A673 (cell line): ENCODE measurements around the gene TSSC4. TPM values are rescaled to one million over a fixed set of nuclear protein-coding genes. Genes with fewer than 3 reads are reported as not detected.

Experiments
- BruUV-seq: library from RNA; stranded (reverse); fragments of 400-500 nt; replicated peaks from 2 replicates; lab custom pipeline; 2021; lab: Mats Ljungman, UMichigan
- CTCF ChIA-PET: fragments of 300-600 bp; sonication (Branson Sonifier 250); formaldehyde crosslinking; loops from one replicate; lab custom pipeline; 2022; ENCODE audit warnings: antibody characterized with exemption; lab: Charles Lee
- POLR2A ChIA-PET: fragments of 300-600 bp; sonication (Branson Sonifier 250); formaldehyde crosslinking; loops from one replicate; lab custom pipeline; 2022; ENCODE audit warnings: antibody characterized with exemption; ENCODE audit not compliant: low non-redundant PET; lab: Charles Lee
- DNase-seq: peaks from one replicate; pipeline ENCODE4 v3.0.0-alpha.2; 2015; ENCODE audit warnings: low spot score
- H3K27ac ChIP-seq: fragments of 200-600 bp; sonication (generic); 2 replicates; pipeline ENCODE4 v1.5.1; 2016; ENCODE audit warnings: mixed run types, low read depth, mild to moderate bottlenecking, mixed read lengths, antibody characterized with exemption, low read length; ENCODE audit not compliant: poor library complexity, severe bottlenecking
- H3K27me3 ChIP-seq: fragments of 200-600 bp; sonication (generic); replicated peaks from 2 replicates; pipeline ENCODE4 v1.6.1; 2017; ENCODE audit warnings: mixed run types, low read depth, mild to moderate bottlenecking, mixed read lengths, antibody characterized with exemption, low read length; ENCODE audit not compliant: insufficient read depth, poor library complexity
- H3K36me3 ChIP-seq: fragments of 200-600 bp; sonication (generic); 2 replicates; pipeline ENCODE4 v1.6.1; 2016; ENCODE audit warnings: mixed run types, mild to moderate bottlenecking, mixed read lengths, antibody characterized with exemption, low read length; ENCODE audit not compliant: insufficient read depth, poor library complexity, severe bottlenecking
- H3K4me1 ChIP-seq: fragments of 200-600 bp; sonication (generic); 2 replicates; pipeline ENCODE4 v1.6.1; 2017; ENCODE audit warnings: mixed run types, mild to moderate bottlenecking, mixed read lengths, antibody characterized with exemption, low read length; ENCODE audit not compliant: insufficient read depth, poor library complexity, severe bottlenecking
- H3K4me3 ChIP-seq: fragments of 200-600 bp; sonication (generic); 2 replicates; pipeline ENCODE4 v1.5.1; 2016; ENCODE audit warnings: low read depth, mixed run types, mild to moderate bottlenecking, mixed read lengths, low read length; ENCODE audit not compliant: poor library complexity, severe bottlenecking
- H3K9me3 ChIP-seq: fragments of 200-600 bp; sonication (generic); 2 replicates; pipeline ENCODE4 v1.6.1; 2016; ENCODE audit warnings: mixed run types, low read depth, mild to moderate bottlenecking, mixed read lengths, antibody characterized with exemption, low read length; ENCODE audit not compliant: poor library complexity, severe bottlenecking
- EZH2 ChIP-seq: fragments of 200-600 bp; sonication (generic); IDR thresholded peaks from 2 replicates; pipeline ENCODE4 v1.6.1; 2017; ENCODE audit warnings: borderline replicate concordance, low read depth, mild to moderate bottlenecking, mixed read lengths, antibody characterized with exemption, low read length; ENCODE audit not compliant: poor library complexity, severe bottlenecking
- intact Hi-C: fragments of 100-400 bp; cut with micrococcal nuclease; formaldehyde crosslinking; loops from one replicate; pipeline ENCODE4 v1.10.0; 2022; ENCODE audit not compliant: unreplicated experiment
- total RNA-seq: library from RNA; stranded (reverse); gene quantifications from 2 replicates; pipeline ENCODE4 v1.2.3, GENCODE V29; 2021
- TF ChIP-seq, protein P1 (sequence below): fragments of 300-800, 200-600 bp; sonication (generic); conservative IDR thresholded peaks from 2 replicates; pipeline ENCODE4 v1.5.1; 2017; ENCODE audit warnings: low read depth, mild to moderate bottlenecking, antibody characterized with exemption, low read length, moderate library complexity, mixed read lengths

Gene TSSC4
- total RNA-seq, 1 experiment from 2014 or later = 46.8 TPM

DNA sequence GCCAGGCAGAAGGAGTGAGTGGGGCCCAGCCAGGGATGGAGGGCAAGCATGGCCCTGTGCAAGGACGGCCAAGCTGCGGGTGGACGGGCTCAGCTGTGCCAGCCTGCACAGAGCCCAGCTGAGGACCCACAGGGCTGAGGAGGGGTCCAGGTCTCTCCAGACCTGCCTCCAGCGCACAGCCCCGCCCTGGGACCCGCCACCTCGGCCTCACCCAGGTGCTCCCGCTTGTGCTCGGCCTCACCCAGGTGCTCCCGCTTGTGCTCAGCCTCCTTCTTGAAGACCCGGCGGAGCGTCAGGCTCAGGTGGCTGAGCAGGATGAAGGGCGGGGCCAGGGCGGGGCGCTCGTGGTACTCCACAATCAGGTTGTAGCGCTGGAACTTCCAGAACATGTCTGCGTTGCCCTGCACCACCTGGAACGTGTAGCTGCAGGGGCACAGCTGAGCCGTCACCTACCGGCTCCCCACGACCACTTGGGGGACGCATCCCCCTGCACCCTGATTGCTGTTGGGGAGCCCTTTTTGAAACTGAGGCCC is 6.4 kb downstream of the TSSC4 start:
- CTCF ChIA-PET = no interaction called here

DNA sequence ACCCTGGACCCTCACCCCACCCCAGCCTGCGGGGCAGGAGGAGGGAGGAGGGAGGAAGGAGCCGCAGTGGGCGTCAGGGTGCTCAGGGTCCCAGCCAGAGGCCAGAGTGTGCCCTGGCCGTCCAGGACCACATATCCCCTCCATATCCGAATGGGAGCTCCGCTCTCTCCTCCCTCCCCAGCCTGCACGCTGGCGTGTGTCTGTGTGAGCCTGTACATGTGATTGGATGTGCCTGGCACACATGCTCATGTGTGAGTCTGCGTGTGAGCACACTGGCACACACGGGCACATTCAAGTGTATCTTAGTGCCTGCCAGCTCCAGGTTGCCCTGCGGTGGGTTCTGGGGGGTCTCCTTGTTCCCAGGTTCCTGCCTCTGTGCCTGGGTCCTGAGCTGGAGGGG is 8.1 kb downstream of the TSSC4 start:
- Histone ChIP-seq H3K9me3 (no peaks in the 10 kb centered on the region), H3K4me3 (no peak overlapping the region), H3K4me1 (no peaks in the 10 kb centered on the region), H3K27ac (no peak overlapping the region), H3K36me3 (no peaks in the 10 kb centered on the region), H3K27me3 (no peaks in the 10 kb centered on the region)
- POLR2A ChIA-PET = no interaction called here
- CTCF ChIA-PET = no interaction called here
- TF ChIP-seq, protein P1, sequence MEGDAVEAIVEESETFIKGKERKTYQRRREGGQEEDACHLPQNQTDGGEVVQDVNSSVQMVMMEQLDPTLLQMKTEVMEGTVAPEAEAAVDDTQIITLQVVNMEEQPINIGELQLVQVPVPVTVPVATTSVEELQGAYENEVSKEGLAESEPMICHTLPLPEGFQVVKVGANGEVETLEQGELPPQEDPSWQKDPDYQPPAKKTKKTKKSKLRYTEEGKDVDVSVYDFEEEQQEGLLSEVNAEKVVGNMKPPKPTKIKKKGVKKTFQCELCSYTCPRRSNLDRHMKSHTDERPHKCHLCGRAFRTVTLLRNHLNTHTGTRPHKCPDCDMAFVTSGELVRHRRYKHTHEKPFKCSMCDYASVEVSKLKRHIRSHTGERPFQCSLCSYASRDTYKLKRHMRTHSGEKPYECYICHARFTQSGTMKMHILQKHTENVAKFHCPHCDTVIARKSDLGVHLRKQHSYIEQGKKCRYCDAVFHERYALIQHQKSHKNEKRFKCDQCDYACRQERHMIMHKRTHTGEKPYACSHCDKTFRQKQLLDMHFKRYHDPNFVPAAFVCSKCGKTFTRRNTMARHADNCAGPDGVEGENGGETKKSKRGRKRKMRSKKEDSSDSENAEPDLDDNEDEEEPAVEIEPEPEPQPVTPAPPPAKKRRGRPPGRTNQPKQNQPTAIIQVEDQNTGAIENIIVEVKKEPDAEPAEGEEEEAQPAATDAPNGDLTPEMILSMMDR = no peak
- no peak for TF ChIP-seq EZH2
- no TSS peak for BruUV-seq
- DNase-seq = no peak
- intact Hi-C loops = no loop called here

More for the DNA sequence above, 6.4 kb downstream of the TSSC4 start:
- Histone ChIP-seq H3K4me3 (no peak overlapping the region), H3K4me1 (peaks cover 2% of the 10 kb centered on the region), H3K27ac (no peak overlapping the region), H3K9me3 (no peaks in the 10 kb centered on the region), H3K27me3 (no peaks in the 10 kb centered on the region), H3K36me3 (no peaks in the 10 kb centered on the region)
- no peak for TF ChIP-seq EZH2
- TF ChIP-seq, protein P1 = no peak
- no peak for DNase-seq
- no TSS peak for BruUV-seq
- intact Hi-C loops = no loop called here
- POLR2A ChIA-PET = no interaction called here

DNA sequence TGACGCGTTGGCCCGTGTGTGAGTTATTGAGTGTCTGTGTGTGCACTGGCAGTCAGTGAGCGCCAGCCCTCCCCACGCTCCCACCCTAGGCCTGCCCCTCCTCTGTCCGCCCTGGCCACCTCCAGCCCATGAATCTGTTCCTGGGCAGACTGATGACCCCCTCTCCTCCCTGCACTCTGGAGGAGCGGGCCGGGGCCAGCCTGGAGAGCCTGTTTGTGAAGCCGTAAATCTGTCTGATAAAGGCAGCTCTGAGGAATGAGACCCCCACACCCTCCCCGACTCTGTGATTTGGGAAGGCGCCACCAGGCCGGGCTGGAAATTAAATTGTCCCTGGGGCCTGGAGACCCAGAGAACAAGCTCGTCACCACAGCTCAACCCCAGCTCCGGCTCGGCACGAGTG is 8.6 kb downstream of the TSSC4 start:
- H3K27ac ChIP-seq = no peak overlapping the region
- H3K4me1 ChIP-seq = no peaks in the 10 kb centered on the region
- no peaks in the 10 kb centered on the region for H3K27me3 ChIP-seq
- H3K4me3 ChIP-seq = no peak overlapping the region
- CTCF ChIA-PET = no interaction called here
- no peaks in the 10 kb centered on the region for H3K9me3 ChIP-seq
- no peak for TF ChIP-seq EZH2
- TF ChIP-seq, protein P1 = no peak
- H3K36me3 ChIP-seq = no peaks in the 10 kb centered on the region
- DNase-seq = no peak
- no TSS peak for BruUV-seq
- POLR2A ChIA-PET = interaction anchor here (0.6 kb wide), 1 partner anchor 31 kb away, joined by 4 read pairs; no protein-coding TSS in a partner anchor
- intact Hi-C loops = no loop called here
